ENCODE results near the gene CMYA5. TPM values are rescaled to one million over a fixed set of nuclear protein-coding genes. Genes with fewer than 3 reads are reported as not detected.

Gene CMYA5
- total and polyA plus RNA-seq, 9 of the 15 experiments (the other 6 are each of a cell fraction or from before 2014, with no cell fraction given): 0.18 to 1.1 (median 0.32) TPM

DNA sequence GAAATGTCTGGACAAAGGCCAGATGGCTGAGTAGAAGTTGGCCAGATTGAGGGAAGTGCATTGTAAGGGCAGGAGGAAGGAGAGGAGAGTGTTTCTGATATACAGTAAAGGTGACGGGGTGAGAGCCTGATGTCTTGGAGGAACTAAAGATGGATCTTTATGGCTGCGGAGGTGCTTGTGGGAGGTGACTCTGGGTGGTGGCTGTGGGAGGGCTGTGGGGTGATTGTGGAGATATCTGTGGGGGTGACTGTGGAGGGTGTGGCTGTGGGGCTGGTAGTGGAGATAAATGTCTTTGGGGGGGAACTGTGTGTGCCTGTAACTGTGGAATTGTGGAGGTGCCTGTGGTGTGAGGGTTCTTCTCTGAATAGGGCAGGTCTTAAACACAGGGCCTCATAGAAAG, 121.4 kb downstream of the CMYA5 start (continued):
- no peak for TF ChIP-seq SMAD1 (IDR thresholded peaks at IDR 0.05; ENCODE audit: low read depth, low read length, partially characterized antibody)
- TF ChIP-seq ZKSCAN1 (IDR thresholded peaks at IDR 0.05; ENCODE audit: low read depth, low read length): 0 out of 2 replicates have a peak, but pooled peaks have one; percentile 17
- TF ChIP-seq GABPA (tag; conservative IDR thresholded peaks at IDR 0.05; ENCODE audit: low read depth): no peak
- no peak for TF ChIP-seq ZFP1 (CRISPR knock-in tag; IDR thresholded peaks at IDR 0.05)
- TF ChIP-seq EP300 (IDR thresholded peaks at IDR 0.05; ENCODE audit: low read length): peak; percentile 76; the same call in 1 of the 2 replicates
- TF ChIP-seq ZNF121 (CRISPR knock-in tag; conservative IDR thresholded peaks at IDR 0.05): no peak
- TF ChIP-seq, protein P1, sequence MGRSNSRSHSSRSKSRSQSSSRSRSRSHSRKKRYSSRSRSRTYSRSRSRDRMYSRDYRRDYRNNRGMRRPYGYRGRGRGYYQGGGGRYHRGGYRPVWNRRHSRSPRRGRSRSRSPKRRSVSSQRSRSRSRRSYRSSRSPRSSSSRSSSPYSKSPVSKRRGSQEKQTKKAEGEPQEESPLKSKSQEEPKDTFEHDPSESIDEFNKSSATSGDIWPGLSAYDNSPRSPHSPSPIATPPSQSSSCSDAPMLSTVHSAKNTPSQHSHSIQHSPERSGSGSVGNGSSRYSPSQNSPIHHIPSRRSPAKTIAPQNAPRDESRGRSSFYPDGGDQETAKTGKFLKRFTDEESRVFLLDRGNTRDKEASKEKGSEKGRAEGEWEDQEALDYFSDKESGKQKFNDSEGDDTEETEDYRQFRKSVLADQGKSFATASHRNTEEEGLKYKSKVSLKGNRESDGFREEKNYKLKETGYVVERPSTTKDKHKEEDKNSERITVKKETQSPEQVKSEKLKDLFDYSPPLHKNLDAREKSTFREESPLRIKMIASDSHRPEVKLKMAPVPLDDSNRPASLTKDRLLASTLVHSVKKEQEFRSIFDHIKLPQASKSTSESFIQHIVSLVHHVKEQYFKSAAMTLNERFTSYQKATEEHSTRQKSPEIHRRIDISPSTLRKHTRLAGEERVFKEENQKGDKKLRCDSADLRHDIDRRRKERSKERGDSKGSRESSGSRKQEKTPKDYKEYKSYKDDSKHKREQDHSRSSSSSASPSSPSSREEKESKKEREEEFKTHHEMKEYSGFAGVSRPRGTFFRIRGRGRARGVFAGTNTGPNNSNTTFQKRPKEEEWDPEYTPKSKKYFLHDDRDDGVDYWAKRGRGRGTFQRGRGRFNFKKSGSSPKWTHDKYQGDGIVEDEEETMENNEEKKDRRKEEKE (IDR thresholded peaks at IDR 0.05; ENCODE audit: borderline replicate concordance in 1 of 2, control insufficient read depth in 1 of 2, low read depth in 2 of 2, low read length in 1 of 2): no peak
- no peak for TF ChIP-seq HINFP (tag; conservative IDR thresholded peaks at IDR 0.05; ENCODE audit: low read depth)
- no peak for TF ChIP-seq GTF2E2 (tag; IDR thresholded peaks at IDR 0.05)
- TF ChIP-seq MCM5 (IDR thresholded peaks at IDR 0.05; ENCODE audit: low read depth): no peak
- no peak for TF ChIP-seq CEBPZ (IDR thresholded peaks at IDR 0.05; ENCODE audit: borderline replicate concordance, low read depth, low read length)
- TF ChIP-seq, protein P2, sequence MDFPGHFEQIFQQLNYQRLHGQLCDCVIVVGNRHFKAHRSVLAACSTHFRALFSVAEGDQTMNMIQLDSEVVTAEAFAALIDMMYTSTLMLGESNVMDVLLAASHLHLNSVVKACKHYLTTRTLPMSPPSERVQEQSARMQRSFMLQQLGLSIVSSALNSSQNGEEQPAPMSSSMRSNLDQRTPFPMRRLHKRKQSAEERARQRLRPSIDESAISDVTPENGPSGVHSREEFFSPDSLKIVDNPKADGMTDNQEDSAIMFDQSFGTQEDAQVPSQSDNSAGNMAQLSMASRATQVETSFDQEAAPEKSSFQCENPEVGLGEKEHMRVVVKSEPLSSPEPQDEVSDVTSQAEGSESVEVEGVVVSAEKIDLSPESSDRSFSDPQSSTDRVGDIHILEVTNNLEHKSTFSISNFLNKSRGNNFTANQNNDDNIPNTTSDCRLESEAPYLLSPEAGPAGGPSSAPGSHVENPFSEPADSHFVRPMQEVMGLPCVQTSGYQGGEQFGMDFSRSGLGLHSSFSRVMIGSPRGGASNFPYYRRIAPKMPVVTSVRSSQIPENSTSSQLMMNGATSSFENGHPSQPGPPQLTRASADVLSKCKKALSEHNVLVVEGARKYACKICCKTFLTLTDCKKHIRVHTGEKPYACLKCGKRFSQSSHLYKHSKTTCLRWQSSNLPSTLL (IDR thresholded peaks at IDR 0.05): no peak
- TF ChIP-seq, protein P3, sequence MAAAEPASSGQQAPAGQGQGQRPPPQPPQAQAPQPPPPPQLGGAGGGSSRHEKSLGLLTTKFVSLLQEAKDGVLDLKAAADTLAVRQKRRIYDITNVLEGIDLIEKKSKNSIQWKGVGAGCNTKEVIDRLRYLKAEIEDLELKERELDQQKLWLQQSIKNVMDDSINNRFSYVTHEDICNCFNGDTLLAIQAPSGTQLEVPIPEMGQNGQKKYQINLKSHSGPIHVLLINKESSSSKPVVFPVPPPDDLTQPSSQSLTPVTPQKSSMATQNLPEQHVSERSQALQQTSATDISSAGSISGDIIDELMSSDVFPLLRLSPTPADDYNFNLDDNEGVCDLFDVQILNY (CRISPR knock-in tag; IDR thresholded peaks at IDR 0.05): no peak
- no peak for TF ChIP-seq ZFP30 (CRISPR knock-in tag; IDR thresholded peaks at IDR 0.05; ENCODE audit: borderline replicate concordance)
- TF ChIP-seq ZNF274 (IDR thresholded peaks at IDR 0.05; ENCODE audit: borderline replicate concordance, low read depth, low read length): no peak
- TF ChIP-seq MBD2 (IDR thresholded peaks at IDR 0.05; ENCODE audit: borderline replicate concordance, low read depth): peak; percentile 62; the same call in 1 of the 2 replicates
- TF ChIP-seq SMAD2 (IDR thresholded peaks at IDR 0.05; ENCODE audit: low read depth, low read length): no peak

Measured in K562 (cell line).